ENCODE data around the gene RDX. TPM values are rescaled to one million over a fixed set of nuclear protein-coding genes. Genes with fewer than 3 reads are reported as not detected.

Gene RDX
- total and polyA plus RNA-seq, 9 of the 15 experiments (the other 6 are each of a cell fraction or from before 2014, with no cell fraction given) = 35.6 to 62.1 (median 54.3) TPM

DNA sequence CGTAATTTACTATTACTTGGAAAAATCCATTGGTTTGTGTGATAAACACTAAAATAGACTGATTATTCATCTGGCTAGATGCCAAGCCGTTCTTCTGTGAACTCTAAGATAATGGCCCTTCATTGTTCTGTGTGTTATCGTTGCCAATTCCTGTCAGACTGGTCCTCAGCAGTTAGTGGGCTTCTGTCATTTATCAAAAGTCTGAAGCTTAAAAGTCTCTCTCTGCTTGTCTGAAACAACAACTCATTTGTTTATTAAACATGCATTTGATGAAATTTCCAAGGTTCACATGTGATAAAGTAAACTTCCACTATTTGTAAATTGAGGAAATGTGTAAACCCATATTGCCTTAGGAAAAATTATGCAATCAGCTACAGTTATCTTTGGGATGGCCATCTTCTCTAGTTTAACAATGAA, 21.1 kb upstream of the RDX start:
- Histone ChIP-seq H3K9me1 (ENCODE audit: control insufficient read depth, insufficient read depth, low read length) (no peaks in the 10 kb centered on the region), H3K4me2 (ENCODE audit: insufficient read depth, low read length) (no peak overlapping the region), H3K79me2 (ENCODE audit: control insufficient read depth, insufficient read depth, low read length) (no peaks in the 10 kb centered on the region), H3K27me3 (ENCODE audit: control insufficient read depth in 2 of 2, insufficient read depth in 2 of 2, low read length in 2 of 2) (no peaks in the 10 kb centered on the region), H4K20me1 (replicated peaks; ENCODE audit: control insufficient read depth, insufficient read depth, low read length) (no peaks in the 10 kb centered on the region), H3K27ac (ENCODE audit: extremely low read depth, low read depth, low read length) (no peak overlapping the region), H3K9me3 (replicated peaks; ENCODE audit: control insufficient read depth, insufficient read depth, low read depth, low read length) (no peaks in the 10 kb centered on the region), H3K4me3 (no peak overlapping the region), H2AFZ (ENCODE audit: low read depth, low read length) (no peak overlapping the region), H3K36me3 (ENCODE audit: control insufficient read depth, insufficient read depth, low read length) (no peaks in the 10 kb centered on the region), H3K4me1 (replicated peaks in 1 of 2; ENCODE audit: control insufficient read depth in 2 of 2, insufficient read depth in 2 of 2, low read length in 2 of 2) (peaks cover 4 to 10% of the 10 kb centered on the region in 2 experiments; a peak in 2 of 5 replicates), H3K9ac (ENCODE audit: insufficient read depth in 1 of 2, low read depth in 2 of 2, low read length in 2 of 2) (no peak overlapping the region)
- no TSS peak for BruUV-seq (replicated peaks)
- in situ Hi-C loops (cut with MboI) (no loop called here), intact Hi-C loops (cut with micrococcal nuclease) (no loop called here)
- 0% methylated on average over 3 of the region's 3 CpGs for WGBS (ENCODE audit: insufficient coverage, low coverage, missing lambda C conversion rate)
- ATAC-seq (peak; percentile 84), FAIRE-seq (peak; percentile 94), DNase-seq (ENCODE audit: extremely low read depth in 1 of 4, low spot score in 3 of 4) (peak; percentile 44 to 88 (median 56))
- ChIA-PET CTCF (ENCODE audit: low intra/inter-chr PET ratio) (no interaction called here), POLR2A (interaction anchor here (0.8 to 1.6 kb wide), 3 partner anchors 8 to 21 kb away, joined by 3 to 5 read pairs (median 3); no protein-coding TSS in a partner anchor)
- no peak for TF ChIP-seq SPI1 (IDR thresholded peaks at IDR 0.05; ENCODE audit: borderline replicate concordance, low read depth, low read length)
- peak; percentile 69; the same call in 1 of the 2 replicates for TF ChIP-seq SMARCC2 (IDR thresholded peaks at IDR 0.05; ENCODE audit: low read depth)
- TF ChIP-seq HMG20A (CRISPR knock-in tag; conservative IDR thresholded peaks at IDR 0.05) = no peak
- peak; percentile 73 for TF ChIP-seq FOXM1 (IDR thresholded peaks at IDR 0.05; ENCODE audit: low read depth)
- no peak for TF ChIP-seq FOXM1 (CRISPR knock-in tag; IDR thresholded peaks at IDR 0.05; ENCODE audit: low read depth)
- no peak for TF ChIP-seq ZNF184 (CRISPR knock-in tag; IDR thresholded peaks at IDR 0.05)
- no peak for TF ChIP-seq ZNF232 (CRISPR knock-in tag; IDR thresholded peaks at IDR 0.05)
- peak; percentile 83 for TF ChIP-seq MEF2D (tag; conservative IDR thresholded peaks at IDR 0.05; ENCODE audit: low read depth)
- peak; percentile 89 to 92 for TF ChIP-seq KDM1A (IDR thresholded peaks at IDR 0.05)
- no peak for TF ChIP-seq SRSF7 (optimal IDR thresholded peaks at IDR 0.05; ENCODE audit: low read depth, low read length)
- no peak for TF ChIP-seq MAFK (IDR thresholded peaks at IDR 0.05; ENCODE audit: low read length)
- no peak for TF ChIP-seq RFX1 (IDR thresholded peaks at IDR 0.05)
- TF ChIP-seq HDAC3 (IDR thresholded peaks at IDR 0.05; ENCODE audit: borderline replicate concordance, partially characterized antibody) = peak; percentile 66
- TF ChIP-seq, protein P1, sequence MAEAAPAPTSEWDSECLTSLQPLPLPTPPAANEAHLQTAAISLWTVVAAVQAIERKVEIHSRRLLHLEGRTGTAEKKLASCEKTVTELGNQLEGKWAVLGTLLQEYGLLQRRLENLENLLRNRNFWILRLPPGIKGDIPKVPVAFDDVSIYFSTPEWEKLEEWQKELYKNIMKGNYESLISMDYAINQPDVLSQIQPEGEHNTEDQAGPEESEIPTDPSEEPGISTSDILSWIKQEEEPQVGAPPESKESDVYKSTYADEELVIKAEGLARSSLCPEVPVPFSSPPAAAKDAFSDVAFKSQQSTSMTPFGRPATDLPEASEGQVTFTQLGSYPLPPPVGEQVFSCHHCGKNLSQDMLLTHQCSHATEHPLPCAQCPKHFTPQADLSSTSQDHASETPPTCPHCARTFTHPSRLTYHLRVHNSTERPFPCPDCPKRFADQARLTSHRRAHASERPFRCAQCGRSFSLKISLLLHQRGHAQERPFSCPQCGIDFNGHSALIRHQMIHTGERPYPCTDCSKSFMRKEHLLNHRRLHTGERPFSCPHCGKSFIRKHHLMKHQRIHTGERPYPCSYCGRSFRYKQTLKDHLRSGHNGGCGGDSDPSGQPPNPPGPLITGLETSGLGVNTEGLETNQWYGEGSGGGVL (CRISPR knock-in tag; IDR thresholded peaks at IDR 0.05) = no peak
- TF ChIP-seq BCOR (IDR thresholded peaks at IDR 0.05) = peak; percentile 27; the same call in 1 of the 2 replicates
- TF ChIP-seq DPF2 (IDR thresholded peaks at IDR 0.05) = peak; percentile 88
- TF ChIP-seq, protein P2, sequence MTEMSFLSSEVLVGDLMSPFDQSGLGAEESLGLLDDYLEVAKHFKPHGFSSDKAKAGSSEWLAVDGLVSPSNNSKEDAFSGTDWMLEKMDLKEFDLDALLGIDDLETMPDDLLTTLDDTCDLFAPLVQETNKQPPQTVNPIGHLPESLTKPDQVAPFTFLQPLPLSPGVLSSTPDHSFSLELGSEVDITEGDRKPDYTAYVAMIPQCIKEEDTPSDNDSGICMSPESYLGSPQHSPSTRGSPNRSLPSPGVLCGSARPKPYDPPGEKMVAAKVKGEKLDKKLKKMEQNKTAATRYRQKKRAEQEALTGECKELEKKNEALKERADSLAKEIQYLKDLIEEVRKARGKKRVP (CRISPR knock-in tag; IDR thresholded peaks at IDR 0.05) = 0 out of 2 replicates have a peak, but pooled peaks have one; percentile 56
- TF ChIP-seq, protein P3, sequence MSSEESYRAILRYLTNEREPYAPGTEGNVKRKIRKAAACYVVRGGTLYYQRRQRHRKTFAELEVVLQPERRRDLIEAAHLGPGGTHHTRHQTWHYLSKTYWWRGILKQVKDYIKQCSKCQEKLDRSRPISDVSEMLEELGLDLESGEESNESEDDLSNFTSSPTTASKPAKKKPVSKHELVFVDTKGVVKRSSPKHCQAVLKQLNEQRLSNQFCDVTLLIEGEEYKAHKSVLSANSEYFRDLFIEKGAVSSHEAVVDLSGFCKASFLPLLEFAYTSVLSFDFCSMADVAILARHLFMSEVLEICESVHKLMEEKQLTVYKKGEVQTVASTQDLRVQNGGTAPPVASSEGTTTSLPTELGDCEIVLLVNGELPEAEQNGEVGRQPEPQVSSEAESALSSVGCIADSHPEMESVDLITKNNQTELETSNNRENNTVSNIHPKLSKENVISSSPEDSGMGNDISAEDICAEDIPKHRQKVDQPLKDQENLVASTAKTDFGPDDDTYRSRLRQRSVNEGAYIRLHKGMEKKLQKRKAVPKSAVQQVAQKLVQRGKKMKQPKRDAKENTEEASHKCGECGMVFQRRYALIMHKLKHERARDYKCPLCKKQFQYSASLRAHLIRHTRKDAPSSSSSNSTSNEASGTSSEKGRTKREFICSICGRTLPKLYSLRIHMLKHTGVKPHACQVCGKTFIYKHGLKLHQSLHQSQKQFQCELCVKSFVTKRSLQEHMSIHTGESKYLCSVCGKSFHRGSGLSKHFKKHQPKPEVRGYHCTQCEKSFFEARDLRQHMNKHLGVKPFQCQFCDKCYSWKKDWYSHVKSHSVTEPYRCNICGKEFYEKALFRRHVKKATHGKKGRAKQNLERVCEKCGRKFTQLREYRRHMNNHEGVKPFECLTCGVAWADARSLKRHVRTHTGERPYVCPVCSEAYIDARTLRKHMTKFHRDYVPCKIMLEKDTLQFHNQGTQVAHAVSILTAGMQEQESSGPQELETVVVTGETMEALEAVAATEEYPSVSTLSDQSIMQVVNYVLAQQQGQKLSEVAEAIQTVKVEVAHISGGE (CRISPR knock-in tag; IDR thresholded peaks at IDR 0.05) = 0 out of 6 replicates have a peak, but pooled peaks of 1 of the 3 experiments have one; percentile 43
- TF ChIP-seq CBX5 (IDR thresholded peaks at IDR 0.05; ENCODE audit: borderline replicate concordance, low read depth) = no peak

Data from K562 (cell line).